PC-9 (cell line): Measurements from ENCODE around the gene PPP1CA. TPM values are rescaled to one million over a fixed set of nuclear protein-coding genes. Genes with fewer than 3 reads are reported as not detected.

ENCODE experiments used
- BruUV-seq: library from RNA; stranded (reverse); fragments of 400-500 nt; replicated peaks from 2 replicates; lab custom pipeline; 2021; lab: Mats Ljungman, UMichigan
- CTCF ChIA-PET: fragments of 300-600 bp; sonication (Branson Sonifier 250); formaldehyde crosslinking; loops from one replicate; lab custom pipeline; 2022; ENCODE audit warnings: antibody characterized with exemption; lab: Charles Lee
- POLR2A ChIA-PET: fragments of 300-600 bp; sonication (Branson Sonifier 250); formaldehyde crosslinking; loops from one replicate; lab custom pipeline; 2022; ENCODE audit warnings: antibody characterized with exemption; ENCODE audit not compliant: unreplicated experiment; lab: Charles Lee
- DNase-seq, 2 experiments: peaks; one replicate each; pipeline versions ENCODE4 v3.0.0 to v3.0.0-alpha.2; 2015 to 2022; ENCODE audit warnings: mixed read lengths in 1 of 2
- H2AFZ ChIP-seq: fragments of 200-600 bp; sonication (generic); 2 replicates; pipeline ENCODE4 v1.8.1; 2017; ENCODE audit warnings: antibody characterized with exemption
- H3F3A ChIP-seq: fragments of 200-600 bp; sonication (generic); 2 replicates; pipeline ENCODE4 v1.8.1; 2017; ENCODE audit warnings: antibody characterized with exemption, mild to moderate bottlenecking, low read depth; ENCODE audit not compliant: insufficient read depth
- H3K27ac ChIP-seq: fragments of 200-600 bp; sonication (generic); 2 replicates; pipeline ENCODE4 v1.6.1; 2016; ENCODE audit warnings: mixed run types
- H3K27me3 ChIP-seq: fragments of 200-600 bp; sonication (generic); 2 replicates; pipeline ENCODE4 v1.6.1; 2016; ENCODE audit warnings: low read depth, mixed run types; ENCODE audit not compliant: insufficient read depth
- H3K36me3 ChIP-seq: fragments of 200-600 bp; sonication (generic); 2 replicates; pipeline ENCODE4 v1.6.1; 2016; ENCODE audit warnings: low read depth, mixed run types
- H3K4me1 ChIP-seq: fragments of 200-600 bp; sonication (generic); replicated peaks from 2 replicates; pipeline ENCODE4 v1.6.1; 2016; ENCODE audit warnings: mixed run types; ENCODE audit not compliant: insufficient read depth
- H3K4me2 ChIP-seq: fragments of 200-600 bp; sonication (generic); 2 replicates; pipeline ENCODE4 v1.6.1; 2017; ENCODE audit warnings: mixed run types
- H3K4me3 ChIP-seq: fragments of 200-600 bp; sonication (generic); 2 replicates; pipeline ENCODE4 v1.6.1; 2016; ENCODE audit warnings: mixed run types
- H3K79me2 ChIP-seq: fragments of 200-600 bp; sonication (generic); 2 replicates; pipeline ENCODE4 v1.6.1; 2017; ENCODE audit warnings: low read depth, mixed run types
- H3K9me2 ChIP-seq: fragments of 200-600 bp; sonication (generic); 2 replicates; pipeline ENCODE4 v1.8.1; 2017; ENCODE audit warnings: mild to moderate bottlenecking; ENCODE audit not compliant: insufficient read depth
- H3K9me3 ChIP-seq: fragments of 200-600 bp; sonication (generic); 2 replicates; pipeline ENCODE4 v1.8.1; 2016; ENCODE audit warnings: low read depth; ENCODE audit not compliant: insufficient read depth
- H4K20me1 ChIP-seq: fragments of 200-600 bp; sonication (generic); 2 replicates; pipeline ENCODE4 v1.8.1; 2017; ENCODE audit not compliant: insufficient read depth
- EZH2 ChIP-seq: fragments of 200-600 bp; sonication (generic); IDR thresholded peaks from 2 replicates; pipeline ENCODE4 v1.8.0; 2017; ENCODE audit warnings: antibody characterized with exemption, low read depth
- intact Hi-C: fragments of 100-400 bp; cut with micrococcal nuclease; formaldehyde crosslinking; loops from one replicate; pipeline ENCODE4 v1.10.0; 2022; ENCODE audit not compliant: unreplicated experiment
- total RNA-seq: library from RNA; stranded (reverse); gene quantifications from 2 replicates; pipeline ENCODE4 v1.2.3, GENCODE V29; 2021
- TF ChIP-seq, protein P1 (sequence below): fragments of 200-600 bp; sonication (generic); conservative IDR thresholded peaks from 2 replicates; pipeline ENCODE4 v1.6.1; 2017; ENCODE audit warnings: mixed run types, antibody characterized with exemption, mild to moderate bottlenecking, moderate library complexity

The PPP1CA gene
- total RNA-seq, 1 experiment from 2014 or later: 306 TPM

DNA sequence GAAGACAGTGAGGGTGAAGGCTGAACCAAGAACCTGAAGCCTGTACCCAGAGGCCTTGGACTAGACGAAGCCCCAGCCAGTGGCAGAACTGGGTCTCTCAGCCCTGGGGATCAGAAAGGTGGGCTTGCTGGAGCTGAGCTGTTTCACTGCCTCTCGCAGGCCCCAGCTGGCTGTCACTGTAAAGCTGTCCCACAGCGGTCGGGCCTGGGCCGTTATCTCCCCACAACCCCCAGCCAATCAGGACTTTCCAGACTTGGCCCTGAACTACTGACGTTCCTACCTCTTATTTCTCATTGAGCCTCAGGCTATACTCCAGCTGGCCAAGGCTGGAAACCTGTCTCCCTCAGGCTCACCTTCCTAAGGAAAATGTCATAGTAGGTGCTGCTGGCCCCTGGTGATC, 4.1 kb downstream of the PPP1CA start:
- CTCF ChIA-PET: no interaction called here
- 0 out of 2 replicates have a peak, but pooled peaks cover 6% of the 10 kb centered on the region for H3K36me3 ChIP-seq

DNA sequence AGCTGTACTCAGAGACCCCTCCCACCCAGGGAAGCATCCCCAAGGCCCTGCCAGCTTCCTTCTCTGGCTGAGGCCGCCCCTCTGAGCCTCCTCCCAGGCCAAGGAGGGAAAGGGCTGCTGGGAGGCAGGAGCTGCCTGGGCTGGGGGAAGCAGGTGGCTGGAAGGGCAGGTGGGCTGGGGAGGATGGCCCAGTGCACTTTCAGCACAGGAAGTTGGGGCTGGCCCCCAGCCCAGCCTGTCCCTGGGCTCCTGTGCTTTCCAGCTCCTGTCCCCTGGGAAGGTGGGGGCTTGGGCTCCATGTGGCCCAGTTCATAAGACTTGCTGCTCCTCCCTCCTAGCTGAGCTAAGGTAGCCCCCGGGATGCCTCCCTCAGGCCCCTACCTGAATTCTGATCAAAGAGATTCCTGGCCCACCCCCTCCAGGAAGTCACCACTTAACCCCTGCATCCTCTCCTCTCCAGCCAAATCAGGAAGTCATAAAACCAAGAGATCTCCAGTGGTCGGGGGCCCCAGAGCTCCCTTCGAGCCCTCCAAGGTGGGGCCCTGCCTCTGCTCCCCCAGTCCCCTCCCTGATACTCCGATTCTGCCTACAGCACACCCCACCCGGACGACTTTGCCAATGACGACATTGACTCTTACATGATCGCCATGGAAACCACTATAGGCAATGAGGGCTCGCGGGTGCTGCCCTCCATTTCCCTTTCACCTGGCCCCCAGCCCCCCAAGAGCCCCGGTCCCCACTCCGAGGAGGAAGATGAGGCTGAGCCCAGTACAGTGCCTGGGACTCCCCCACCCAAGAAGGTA, 4.9 kb downstream of the PPP1CA start:
- peaks cover 14% of the 10 kb centered on the region for H3K4me1 ChIP-seq
- BruUV-seq: no TSS peak
- peaks cover 20% of the 10 kb centered on the region for H3K79me2 ChIP-seq
- CTCF ChIA-PET: no interaction called here
- H3K9me2 ChIP-seq: no peaks in the 10 kb centered on the region
- no peak overlapping the region for H3K4me2 ChIP-seq
- H3K36me3 ChIP-seq: 0 out of 2 replicates have a peak, but pooled peaks cover 6% of the 10 kb centered on the region
- H3F3A ChIP-seq: peaks cover 28% of the 10 kb centered on the region; the same call in 1 of the 2 replicates
- no peaks in the 10 kb centered on the region for H3K9me3 ChIP-seq
- no peak for DNase-seq
- no peaks in the 10 kb centered on the region for H3K27me3 ChIP-seq
- H4K20me1 ChIP-seq: peaks cover 3% of the 10 kb centered on the region; the same call in 1 of the 2 replicates
- no peak overlapping the region for H3K4me3 ChIP-seq
- H2AFZ ChIP-seq: no peak overlapping the region
- POLR2A ChIA-PET: interaction anchor here (0.6 to 0.8 kb wide), 3 partner anchors 10 to 182 kb away, joined by 3 read pairs; no protein-coding TSS in a partner anchor
- intact Hi-C loops: no loop called here
- H3K27ac ChIP-seq: no peak overlapping the region
- TF ChIP-seq, protein P1, sequence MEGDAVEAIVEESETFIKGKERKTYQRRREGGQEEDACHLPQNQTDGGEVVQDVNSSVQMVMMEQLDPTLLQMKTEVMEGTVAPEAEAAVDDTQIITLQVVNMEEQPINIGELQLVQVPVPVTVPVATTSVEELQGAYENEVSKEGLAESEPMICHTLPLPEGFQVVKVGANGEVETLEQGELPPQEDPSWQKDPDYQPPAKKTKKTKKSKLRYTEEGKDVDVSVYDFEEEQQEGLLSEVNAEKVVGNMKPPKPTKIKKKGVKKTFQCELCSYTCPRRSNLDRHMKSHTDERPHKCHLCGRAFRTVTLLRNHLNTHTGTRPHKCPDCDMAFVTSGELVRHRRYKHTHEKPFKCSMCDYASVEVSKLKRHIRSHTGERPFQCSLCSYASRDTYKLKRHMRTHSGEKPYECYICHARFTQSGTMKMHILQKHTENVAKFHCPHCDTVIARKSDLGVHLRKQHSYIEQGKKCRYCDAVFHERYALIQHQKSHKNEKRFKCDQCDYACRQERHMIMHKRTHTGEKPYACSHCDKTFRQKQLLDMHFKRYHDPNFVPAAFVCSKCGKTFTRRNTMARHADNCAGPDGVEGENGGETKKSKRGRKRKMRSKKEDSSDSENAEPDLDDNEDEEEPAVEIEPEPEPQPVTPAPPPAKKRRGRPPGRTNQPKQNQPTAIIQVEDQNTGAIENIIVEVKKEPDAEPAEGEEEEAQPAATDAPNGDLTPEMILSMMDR: no peak
- TF ChIP-seq EZH2: no peak

More for the DNA sequence above, 4.1 kb downstream of the PPP1CA start:
- H3K27me3 ChIP-seq: no peaks in the 10 kb centered on the region
- no peak overlapping the region for H3K27ac ChIP-seq
- BruUV-seq: no TSS peak
- H3F3A ChIP-seq: peaks cover 29% of the 10 kb centered on the region; the same call in 1 of the 2 replicates
- peaks cover 3% of the 10 kb centered on the region; the same call in 1 of the 2 replicates for H4K20me1 ChIP-seq
- no peak overlapping the region for H2AFZ ChIP-seq
- H3K9me2 ChIP-seq: no peaks in the 10 kb centered on the region
- TF ChIP-seq EZH2: no peak
- TF ChIP-seq, protein P1: no peak
- POLR2A ChIA-PET: no interaction called here
- intact Hi-C loops: no loop called here
- H3K4me3 ChIP-seq: no peak overlapping the region
- no peaks in the 10 kb centered on the region for H3K9me3 ChIP-seq
- DNase-seq: no peak
- H3K4me1 ChIP-seq: peaks cover 17% of the 10 kb centered on the region
- peaks cover 20% of the 10 kb centered on the region for H3K79me2 ChIP-seq
- H3K4me2 ChIP-seq: no peak overlapping the region

DNA sequence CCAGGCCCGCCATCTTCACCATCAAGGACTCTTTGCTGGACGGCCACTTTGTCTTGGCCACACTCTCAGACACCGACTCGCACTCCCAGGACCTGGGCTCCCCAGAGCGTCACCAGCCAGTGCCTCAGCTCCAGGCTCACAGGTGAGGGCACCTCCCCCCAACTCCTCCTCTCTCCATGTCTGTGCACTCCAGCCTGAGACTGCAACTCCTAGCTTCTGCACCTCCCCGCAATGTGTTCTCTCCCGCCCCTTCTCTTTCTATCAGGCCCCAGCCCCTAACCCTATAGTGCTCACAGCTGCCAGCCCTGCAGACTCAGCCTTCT, 5.4 kb downstream of the PPP1CA start:
- Histone ChIP-seq H3K27ac (no peak overlapping the region), H3K4me2 (no peak overlapping the region), H3K9me2 (no peaks in the 10 kb centered on the region), H2AFZ (no peak overlapping the region), H3K36me3 (0 out of 2 replicates have a peak, but pooled peaks cover 6% of the 10 kb centered on the region), H3K79me2 (peaks cover 22% of the 10 kb centered on the region), H3K9me3 (no peaks in the 10 kb centered on the region), H3K4me3 (no peak overlapping the region), H4K20me1 (peaks cover 3% of the 10 kb centered on the region; the same call in 1 of the 2 replicates), H3K27me3 (no peaks in the 10 kb centered on the region), H3K4me1 (peaks cover 14% of the 10 kb centered on the region), H3F3A (peaks cover 31% of the 10 kb centered on the region)
- TF ChIP-seq EZH2: no peak
- TF ChIP-seq, protein P1: no peak
- ChIA-PET POLR2A (interaction anchor here (0.8 kb wide), 2 partner anchors 22 to 183 kb away, joined by 3 read pairs; no protein-coding TSS in a partner anchor), CTCF (no interaction called here)
- BruUV-seq: no TSS peak
- intact Hi-C loops: no loop called here
- DNase-seq: no peak
